ENCODE data around the gene C1orf35. TPM values are rescaled to one million over a fixed set of nuclear protein-coding genes. Genes with fewer than 3 reads are reported as not detected.

The C1orf35 gene
- total and polyA plus RNA-seq, 9 of the 15 experiments (the other 6 are each of a cell fraction or from before 2014, with no cell fraction given) = 3.2 to 48.7 (median 12.5) TPM

- no peak; the same call in 1 of the 2 replicates for TF ChIP-seq STAT6 (CRISPR knock-in tag; IDR thresholded peaks at IDR 0.05)
- TF ChIP-seq RREB1 (CRISPR knock-in tag; IDR thresholded peaks at IDR 0.05) = no peak
- no peak for TF ChIP-seq PURB (CRISPR knock-in tag; IDR thresholded peaks at IDR 0.05; ENCODE audit: low read depth)
- TF ChIP-seq MEF2A (IDR thresholded peaks at IDR 0.05; ENCODE audit: control insufficient read depth, low read depth, low read length) = no peak
- TF ChIP-seq CREB1 (IDR thresholded peaks at IDR 0.05) = peak; percentile 98
- TF ChIP-seq CREB1 (CRISPR knock-in tag; IDR thresholded peaks at IDR 0.05) = peak; percentile 98
- no peak for TF ChIP-seq BCL6 (CRISPR knock-in tag; IDR thresholded peaks at IDR 0.05)
- no peak; the same call in 1 of the 2 replicates for TF ChIP-seq JUNB (CRISPR knock-in tag; conservative IDR thresholded peaks at IDR 0.05)
- no peak for TF ChIP-seq KAT8 (IDR thresholded peaks at IDR 0.05; ENCODE audit: low read depth)
- TF ChIP-seq CHAMP1 (IDR thresholded peaks at IDR 0.05) = no peak
- no peak for TF ChIP-seq SMAD3 (CRISPR knock-in tag; conservative IDR thresholded peaks at IDR 0.05)
- no peak; the same call in 1 of the 2 replicates for TF ChIP-seq KAT7 (CRISPR knock-in tag; IDR thresholded peaks at IDR 0.05; ENCODE audit: borderline replicate concordance)
- TF ChIP-seq TCF15 (CRISPR knock-in tag; IDR thresholded peaks at IDR 0.05) = no peak
- TF ChIP-seq ZKSCAN8 (CRISPR knock-in tag; IDR thresholded peaks at IDR 0.05) = no peak
- no peak for TF ChIP-seq XRCC4 (IDR thresholded peaks at IDR 0.05; ENCODE audit: extremely low read depth, insufficient read depth, insufficient read length)
- 0 out of 2 replicates have a peak, but pooled peaks have one; percentile 21 for TF ChIP-seq PHB2 (IDR thresholded peaks at IDR 0.05; ENCODE audit: low read depth)
- no peak for TF ChIP-seq NFIX (CRISPR knock-in tag; IDR thresholded peaks at IDR 0.05; ENCODE audit: low read depth)
Measured at GRCh38 chr1:228139931-228140723, 37.0 kb upstream of the C1orf35 start, which contains the start of gene GUK1 (continued).
